Panc1 (cell line): Measurements from ENCODE around the gene ELMO1.

ENCODE experiments used
- CTCF ChIP-seq: fragments of 450-650 bp; IDR thresholded peaks from 2 replicates; pipeline ENCODE4 v1.5.1; 2017; ENCODE audit warnings: mild to moderate bottlenecking
- POLR2AphosphoS5 ChIP-seq: IDR thresholded peaks from 2 replicates; pipeline ENCODE4 v1.6.1; 2012; ENCODE audit warnings: mild to moderate bottlenecking, low read depth, low read length, moderate library complexity
- SIN3A ChIP-seq: IDR thresholded peaks from 2 replicates; pipeline ENCODE4 v1.6.1; 2012; ENCODE audit warnings: low read depth, mild to moderate bottlenecking, low read length, moderate library complexity, borderline replicate concordance; ENCODE audit not compliant: insufficient read depth

GRCh38 chr7:37342688-37343471 lies 105.8 kb downstream of the ELMO1 start:
- TF ChIP-seq CTCF (no peak), SIN3A (no peak), POLR2AphosphoS5 (no peak)
